ENCODE results near the gene CPA3.

The CPA3 gene

DNA sequence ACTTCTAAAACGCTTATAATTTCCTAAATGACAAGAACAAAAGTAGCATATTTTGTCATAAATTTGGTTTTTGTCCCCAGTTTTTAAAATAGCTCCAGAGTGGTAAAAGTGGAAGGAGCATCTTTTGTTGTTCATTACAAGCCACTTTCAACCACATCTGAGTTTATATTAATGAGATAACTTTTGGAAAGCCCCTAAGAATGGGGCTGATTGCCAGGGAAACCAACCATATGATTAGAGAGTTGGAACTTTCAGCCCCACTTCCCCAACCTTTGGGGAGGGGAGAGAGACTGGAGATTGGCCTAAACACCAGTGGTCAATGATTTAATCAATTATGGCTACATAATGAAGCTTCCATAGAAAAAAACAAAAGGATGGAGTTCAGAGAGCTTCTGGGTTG lies 57.4 kb downstream of the CPA3 start:
- no peak for DNase-seq

DNA sequence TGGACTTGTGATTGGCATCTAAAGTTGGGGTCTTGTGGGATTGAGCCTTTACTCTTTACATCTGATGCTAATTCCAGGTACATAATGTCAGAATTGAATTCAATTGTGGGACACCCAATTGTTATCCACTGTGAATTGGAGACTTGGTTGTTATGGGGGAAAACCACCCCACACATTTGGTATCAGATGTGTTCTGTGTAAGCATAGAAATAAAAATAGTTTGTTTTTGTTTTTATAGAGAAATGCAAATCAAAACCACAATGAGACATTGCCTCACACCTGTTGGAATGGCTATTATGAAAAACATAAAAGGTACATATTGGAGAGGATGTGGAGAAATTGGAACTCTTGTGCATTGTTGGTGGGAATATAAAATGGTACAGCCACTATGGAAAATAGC lies 58.5 kb downstream of the CPA3 start:
- no peak for DNase-seq

DNA sequence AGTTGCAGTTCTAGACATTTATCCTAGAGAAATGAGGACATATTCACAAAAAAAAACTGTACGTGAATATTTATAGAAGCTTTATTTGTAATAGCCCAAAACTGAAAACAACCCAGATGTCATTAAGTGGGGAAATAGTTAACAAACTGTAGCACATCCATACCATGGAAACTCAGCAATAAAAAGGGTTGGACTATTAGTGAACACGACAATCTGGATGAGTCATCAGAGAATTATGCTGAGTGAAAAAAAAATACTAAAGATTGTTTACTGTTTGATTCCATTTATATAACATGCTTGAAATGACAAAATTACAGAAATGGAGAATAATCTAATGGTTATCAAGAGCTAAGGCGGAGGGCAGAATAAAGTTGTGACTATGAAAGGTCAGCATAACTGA lies 59.5 kb downstream of the CPA3 start:
- no peak for DNase-seq

DNA sequence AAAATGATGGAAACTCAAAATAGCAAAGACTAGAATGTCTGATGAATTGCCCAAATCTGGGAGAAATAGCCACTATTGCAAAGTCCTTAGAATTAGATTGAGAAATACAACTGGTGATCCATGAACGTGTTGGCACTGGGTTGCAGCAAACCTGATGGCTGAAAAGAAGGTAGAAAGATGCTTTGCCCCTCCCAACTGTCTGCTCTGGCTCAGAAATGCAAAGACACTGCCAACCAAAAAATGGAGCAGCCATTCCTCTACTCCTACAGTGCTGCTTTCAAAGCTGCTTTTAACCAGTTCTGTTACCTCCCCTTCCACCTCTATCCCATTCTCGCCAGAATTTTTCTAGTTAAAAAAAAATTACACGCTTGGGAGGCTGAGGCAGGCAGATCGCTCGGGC lies 60.7 kb downstream of the CPA3 start:
- DNase-seq = no peak

DNA sequence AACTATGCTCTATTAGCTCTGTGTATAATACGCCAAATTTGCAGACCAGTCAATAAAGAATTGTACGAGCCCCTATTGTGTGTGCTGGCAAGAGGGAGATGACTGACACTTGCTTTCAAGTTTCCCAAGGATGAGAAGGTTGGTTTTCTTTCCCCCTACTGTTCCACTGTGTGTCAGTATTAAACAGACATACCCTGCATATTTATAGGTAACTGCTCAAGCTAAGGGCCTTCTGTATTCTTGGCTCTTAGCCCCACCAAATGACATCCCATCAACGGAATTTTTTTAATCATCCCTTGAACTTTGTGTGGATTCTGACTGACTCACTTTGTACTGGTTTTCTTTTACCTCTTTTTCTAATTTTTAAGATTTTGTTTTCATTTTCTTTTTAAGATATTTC lies 65.7 kb downstream of the CPA3 start:
- no peak for DNase-seq

DNA sequence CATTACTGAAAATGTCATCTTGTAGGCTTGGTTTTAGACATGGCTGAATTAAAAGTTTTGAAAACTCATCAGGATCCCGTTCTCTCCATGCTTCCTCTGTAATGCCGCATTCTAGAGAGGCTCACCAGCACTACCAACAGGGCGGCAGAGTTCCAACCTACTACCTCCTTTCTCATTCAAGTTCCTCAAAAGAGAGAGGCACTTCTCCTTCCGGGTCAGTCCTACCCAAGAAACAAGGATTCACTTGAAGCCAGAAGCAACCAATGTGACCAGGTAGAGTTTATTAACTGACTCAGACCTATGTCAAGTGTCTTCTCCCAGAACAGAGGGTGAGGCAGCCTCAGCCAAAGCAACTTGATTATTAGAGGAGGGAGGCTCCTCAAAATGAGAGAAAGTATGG lies 66.5 kb downstream of the CPA3 start:
- DNase-seq = no peak

DNA sequence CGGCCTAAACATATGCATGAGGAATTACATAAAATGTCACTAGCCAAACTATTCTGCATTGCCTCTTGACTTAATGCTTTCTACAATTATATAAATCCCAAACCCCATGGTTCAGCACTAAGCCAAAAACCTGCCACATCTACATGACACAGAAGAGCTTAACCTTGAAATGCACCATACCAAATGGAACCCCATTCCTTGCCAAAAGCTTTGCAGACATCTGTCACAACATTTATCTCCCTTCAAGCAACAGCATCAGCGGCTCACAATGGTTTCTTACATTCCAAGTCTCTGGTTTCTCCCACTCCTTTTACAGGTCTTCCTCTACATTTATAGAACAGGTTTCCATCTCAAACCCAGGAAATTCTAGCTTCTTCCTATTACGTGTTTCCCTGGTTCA lies 67.9 kb downstream of the CPA3 start:
- DNase-seq = no peak

DNA sequence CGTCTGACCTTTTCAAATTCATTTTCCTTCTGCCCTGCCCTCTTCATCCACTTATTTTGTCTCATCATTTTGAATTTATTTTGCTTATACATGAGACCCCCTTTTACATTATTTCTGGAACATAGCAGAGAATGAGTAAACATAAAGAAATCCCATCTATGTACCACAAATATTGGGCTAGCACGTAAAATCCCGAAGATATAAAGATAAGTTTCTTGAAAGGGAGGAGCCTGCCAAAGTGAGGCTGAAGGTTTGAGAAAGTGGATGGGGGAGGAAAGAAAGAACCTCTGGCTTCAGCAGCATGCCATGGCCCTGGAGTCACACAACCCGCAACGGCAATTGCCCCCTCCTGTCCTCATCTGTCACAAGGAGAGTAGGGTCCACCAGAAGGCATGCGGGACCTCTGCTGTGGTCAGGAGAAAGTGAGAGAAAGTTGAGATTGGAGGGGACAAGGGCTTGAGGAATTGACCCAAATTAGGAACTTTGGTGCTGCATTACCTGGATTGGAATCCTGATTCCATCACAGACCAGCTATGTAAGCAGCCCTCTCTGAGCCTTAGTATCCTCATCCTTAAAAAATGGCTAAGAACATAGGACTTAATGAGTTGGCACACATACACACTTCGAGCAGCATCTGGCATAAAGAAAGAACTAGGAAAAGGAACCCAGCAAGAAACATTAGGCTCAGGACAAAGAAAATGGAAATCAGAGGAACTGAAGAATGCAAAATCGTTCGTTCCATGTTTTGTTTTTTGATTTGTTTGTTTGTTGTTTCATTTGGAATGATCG lies 72.6 kb downstream of the CPA3 start:
- DNase-seq = no peak

DNA sequence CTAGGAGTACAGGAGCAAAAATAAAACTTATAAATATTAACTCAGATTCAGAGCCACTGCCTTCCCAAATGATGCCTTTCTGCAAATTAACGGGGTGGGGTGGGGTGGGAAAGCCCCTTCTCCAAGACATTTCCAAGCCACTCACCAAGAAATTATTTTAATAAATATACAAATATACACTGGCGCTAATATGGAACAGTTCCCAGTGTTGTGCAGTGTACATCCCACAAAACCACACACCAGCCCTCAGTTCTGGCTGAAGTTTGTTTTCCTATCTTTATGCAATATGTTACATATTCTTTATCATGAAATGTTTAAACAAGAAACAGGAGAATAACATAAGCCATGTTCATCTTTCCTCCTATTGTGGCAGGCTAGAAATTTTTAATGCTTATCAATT lies 73.2 kb downstream of the CPA3 start:
- DNase-seq = no peak

DNA sequence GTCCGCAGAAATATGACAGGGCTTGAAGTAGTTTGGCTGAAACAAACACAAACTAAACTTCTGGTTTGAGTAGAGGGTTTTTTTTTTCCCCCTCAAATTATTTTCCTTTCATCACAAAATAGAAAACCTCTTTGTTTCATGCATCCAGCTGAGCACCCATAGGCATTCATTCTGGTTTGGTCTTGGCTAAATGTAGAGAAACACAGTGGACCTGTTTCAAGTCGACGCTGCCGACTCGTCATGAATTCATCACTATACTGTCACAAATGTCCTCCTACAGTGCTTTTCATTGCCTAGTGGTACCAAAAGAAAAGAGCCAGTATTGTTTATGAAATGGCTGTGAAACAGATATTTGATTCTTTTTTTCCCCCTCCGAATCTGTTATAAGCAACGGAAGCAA lies 73.8 kb downstream of the CPA3 start:
- no peak for DNase-seq

DNA sequence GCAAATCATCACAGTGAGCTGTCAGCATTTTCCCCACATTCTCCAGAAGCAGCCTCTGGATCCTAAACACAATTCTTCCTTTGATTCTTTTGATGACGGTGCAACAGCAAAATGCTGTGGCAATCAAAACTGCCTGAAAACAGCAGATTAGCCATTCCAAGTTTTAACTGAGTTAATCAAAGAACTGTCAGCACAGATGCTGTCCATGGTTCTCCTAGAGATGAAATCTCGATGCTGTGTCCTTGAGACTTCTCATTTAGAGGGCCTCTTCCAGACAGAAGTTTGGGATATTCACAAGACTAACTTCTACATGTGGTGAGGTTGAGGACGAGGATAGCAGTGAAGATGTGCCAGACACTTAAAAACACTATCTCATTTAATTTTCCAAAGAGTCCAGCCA lies 75.9 kb downstream of the CPA3 start:
- no peak for DNase-seq

DNA sequence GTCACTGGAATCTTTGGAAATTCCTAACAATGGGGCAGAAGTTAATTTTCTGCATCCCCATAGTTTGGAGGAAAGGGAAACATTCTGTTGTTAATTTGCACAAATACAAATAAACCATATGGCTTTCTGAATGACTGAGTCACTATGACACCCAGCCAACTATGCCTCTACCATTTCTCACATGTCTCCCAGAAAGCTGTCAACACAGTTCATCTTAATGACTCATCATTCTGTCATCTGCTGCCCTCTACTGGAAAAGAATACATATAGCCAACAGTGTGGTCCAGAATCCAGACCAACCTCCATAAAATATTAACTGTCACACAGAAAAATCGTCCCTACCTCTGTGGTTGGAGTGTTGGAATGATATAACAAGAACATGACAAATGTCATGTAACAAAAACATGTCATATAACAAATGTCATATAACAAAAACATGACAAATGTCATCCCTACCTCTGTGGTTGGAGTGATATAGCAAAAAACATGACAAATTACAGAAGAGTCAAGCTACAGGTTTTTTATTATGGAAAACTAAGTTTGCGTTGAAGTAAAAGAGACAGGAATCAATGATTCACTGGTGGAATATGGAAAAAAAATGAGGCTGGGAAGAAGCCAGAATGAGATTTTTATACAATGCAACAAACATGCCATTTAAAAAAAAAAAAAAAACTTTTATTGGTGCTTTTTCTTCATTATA lies 78.6 kb downstream of the CPA3 start:
- DNase-seq = peak; percentile 92

DNA sequence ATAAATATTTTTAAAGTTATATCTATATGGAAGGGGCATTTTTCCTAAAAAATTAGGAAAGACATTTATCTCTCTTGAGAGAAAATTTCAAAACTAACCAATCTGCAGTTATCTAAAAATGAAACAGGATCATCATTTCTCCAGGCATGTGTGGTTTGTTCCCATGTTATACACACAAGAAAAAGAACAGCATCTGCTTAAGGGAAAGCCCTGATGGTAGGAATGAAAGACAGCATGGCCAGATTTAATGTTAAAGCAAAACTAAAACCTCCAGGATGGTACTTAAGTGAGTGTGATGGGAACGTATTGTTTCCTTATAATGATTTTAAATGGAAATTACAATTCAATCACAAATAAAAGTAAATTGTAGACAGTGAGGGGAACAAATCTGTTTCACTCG lies 80.0 kb downstream of the CPA3 start:
- no peak for DNase-seq

All from NCI-H1105 treated with DMSO at 0.1 percent for 48 hours (cell line).